MM.1S (cell line): ENCODE measurements around the gene PIH1D1.

Experiments
- DNase-seq: peaks from one replicate; pipeline ENCODE4 v3.0.0-alpha.2; 2015
- H2AFZ ChIP-seq: fragments of 300-600 bp; sonication (generic); 2 replicates; pipeline ENCODE4 v1.6.0; 2016; ENCODE audit warnings: antibody characterized with exemption, low read length
- H3F3A ChIP-seq: fragments of 300-600 bp; sonication (generic); 2 replicates; pipeline ENCODE4 v1.6.1; 2016; ENCODE audit warnings: mild to moderate bottlenecking, antibody characterized with exemption, low read length, moderate library complexity, mixed read lengths; ENCODE audit not compliant: insufficient read depth
- H3K27ac ChIP-seq: fragments of 300-600 bp; sonication (generic); 2 replicates; pipeline ENCODE4 v1.5.1; 2016; ENCODE audit warnings: mild to moderate bottlenecking, low read length
- H3K27me3 ChIP-seq: fragments of 300-600 bp; sonication (generic); replicated peaks from 2 replicates; pipeline ENCODE4 v1.6.0; 2016; ENCODE audit warnings: low read length; ENCODE audit not compliant: insufficient read depth
- H3K36me3 ChIP-seq: fragments of 300-600 bp; sonication (generic); replicated peaks from 2 replicates; pipeline ENCODE4 v1.6.1; 2016; ENCODE audit warnings: mild to moderate bottlenecking, low read length, mixed read lengths; ENCODE audit not compliant: insufficient read depth
- H3K4me1 ChIP-seq: fragments of 300-600 bp; sonication (generic); 2 replicates; pipeline ENCODE4 v1.6.1; 2016; ENCODE audit warnings: low read length, mixed read lengths
- H3K4me2 ChIP-seq: fragments of 300-600 bp; sonication (generic); 2 replicates; pipeline ENCODE4 v1.6.0; 2016; ENCODE audit warnings: low read depth, low read length
- H3K4me3 ChIP-seq: fragments of 300-600 bp; sonication (generic); 2 replicates; pipeline ENCODE4 v1.5.1; 2016; ENCODE audit warnings: low read length, mixed read lengths
- H3K79me2 ChIP-seq: fragments of 300-600 bp; sonication (generic); 2 replicates; pipeline ENCODE4 v1.6.1; 2016; ENCODE audit warnings: mixed run types, low read length, mixed read lengths
- H3K9ac ChIP-seq: fragments of 300-600 bp; sonication (generic); 2 replicates; pipeline ENCODE4 v1.6.1; 2016; ENCODE audit warnings: low read length, mixed read lengths
- H3K9me2 ChIP-seq: fragments of 300-600 bp; sonication (generic); replicated peaks from 2 replicates; pipeline ENCODE4 v1.6.1; 2016; ENCODE audit warnings: mild to moderate bottlenecking, low read length, mixed read lengths; ENCODE audit not compliant: insufficient read depth
- H3K9me3 ChIP-seq: fragments of 300-600 bp; sonication (generic); replicated peaks from 2 replicates; pipeline ENCODE4 v1.6.1; 2016; ENCODE audit warnings: mild to moderate bottlenecking, low read length, mixed read lengths; ENCODE audit not compliant: insufficient read depth
- H4K20me1 ChIP-seq: fragments of 300-600 bp; sonication (generic); 2 replicates; pipeline ENCODE4 v1.6.1; 2016; ENCODE audit warnings: mild to moderate bottlenecking, low read length, moderate library complexity, mixed read lengths; ENCODE audit not compliant: insufficient read depth
- EZH2 ChIP-seq: fragments of 300-600 bp; sonication (generic); optimal IDR thresholded peaks from 2 replicates; pipeline ENCODE3; 2017; ENCODE audit warnings: low read depth, mild to moderate bottlenecking, antibody characterized with exemption, low read length, mixed read lengths
- EZH2phosphoT487 ChIP-seq: fragments of 300-600 bp; sonication (generic); IDR thresholded peaks from 2 replicates; pipeline ENCODE4 v1.6.1; 2018; ENCODE audit warnings: antibody characterized with exemption, low read length
- TF ChIP-seq, protein P1 (sequence below): fragments of 300-600 bp; sonication (generic); IDR thresholded peaks from 2 replicates; pipeline ENCODE4 v1.5.1; 2016; ENCODE audit warnings: antibody characterized with exemption, low read length, mixed read lengths

Gene PIH1D1

DNA sequence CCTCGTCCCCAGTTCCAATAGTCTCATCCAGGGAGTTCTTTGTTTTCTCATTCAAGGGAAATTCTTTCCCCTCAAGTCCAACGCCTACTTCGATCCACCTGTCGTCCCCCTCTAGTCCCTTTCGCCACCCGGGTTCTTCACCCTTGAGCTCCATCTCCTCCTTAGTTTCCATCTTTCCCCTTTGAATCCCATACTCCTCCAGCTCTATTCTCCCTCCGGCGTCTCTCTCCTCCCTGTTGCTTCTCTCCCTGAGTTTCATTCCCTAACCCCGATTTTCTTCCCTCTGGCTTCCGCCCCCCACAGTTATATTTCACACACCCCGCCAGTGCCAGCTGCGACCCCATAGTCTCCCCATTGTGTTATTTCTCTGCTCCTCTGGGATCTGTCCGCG is 9.7 kb downstream of the PIH1D1 start:
- H3K9me2 ChIP-seq = no peaks in the 10 kb centered on the region
- peak overlapping the region; percentile 90; the same call in 1 of the 2 replicates for H3K4me2 ChIP-seq
- H3K27me3 ChIP-seq = peaks cover 52% of the 10 kb centered on the region
- no peak for DNase-seq
- no peak overlapping the region for H3K9ac ChIP-seq
- no peaks in the 10 kb centered on the region for H3K4me1 ChIP-seq
- TF ChIP-seq EZH2phosphoT487 = no peak
- TF ChIP-seq EZH2 = no peak
- TF ChIP-seq, protein P1, sequence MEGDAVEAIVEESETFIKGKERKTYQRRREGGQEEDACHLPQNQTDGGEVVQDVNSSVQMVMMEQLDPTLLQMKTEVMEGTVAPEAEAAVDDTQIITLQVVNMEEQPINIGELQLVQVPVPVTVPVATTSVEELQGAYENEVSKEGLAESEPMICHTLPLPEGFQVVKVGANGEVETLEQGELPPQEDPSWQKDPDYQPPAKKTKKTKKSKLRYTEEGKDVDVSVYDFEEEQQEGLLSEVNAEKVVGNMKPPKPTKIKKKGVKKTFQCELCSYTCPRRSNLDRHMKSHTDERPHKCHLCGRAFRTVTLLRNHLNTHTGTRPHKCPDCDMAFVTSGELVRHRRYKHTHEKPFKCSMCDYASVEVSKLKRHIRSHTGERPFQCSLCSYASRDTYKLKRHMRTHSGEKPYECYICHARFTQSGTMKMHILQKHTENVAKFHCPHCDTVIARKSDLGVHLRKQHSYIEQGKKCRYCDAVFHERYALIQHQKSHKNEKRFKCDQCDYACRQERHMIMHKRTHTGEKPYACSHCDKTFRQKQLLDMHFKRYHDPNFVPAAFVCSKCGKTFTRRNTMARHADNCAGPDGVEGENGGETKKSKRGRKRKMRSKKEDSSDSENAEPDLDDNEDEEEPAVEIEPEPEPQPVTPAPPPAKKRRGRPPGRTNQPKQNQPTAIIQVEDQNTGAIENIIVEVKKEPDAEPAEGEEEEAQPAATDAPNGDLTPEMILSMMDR = no peak
- no peaks in the 10 kb centered on the region for H4K20me1 ChIP-seq
- H3K4me3 ChIP-seq = no peak overlapping the region
- no peaks in the 10 kb centered on the region for H3K36me3 ChIP-seq
- H3K79me2 ChIP-seq = no peaks in the 10 kb centered on the region
- no peak overlapping the region for H3K27ac ChIP-seq
- no peaks in the 10 kb centered on the region for H3K9me3 ChIP-seq
- H2AFZ ChIP-seq = no peak overlapping the region
- peaks cover 2% of the 10 kb centered on the region; the same call in 1 of the 2 replicates for H3F3A ChIP-seq

DNA sequence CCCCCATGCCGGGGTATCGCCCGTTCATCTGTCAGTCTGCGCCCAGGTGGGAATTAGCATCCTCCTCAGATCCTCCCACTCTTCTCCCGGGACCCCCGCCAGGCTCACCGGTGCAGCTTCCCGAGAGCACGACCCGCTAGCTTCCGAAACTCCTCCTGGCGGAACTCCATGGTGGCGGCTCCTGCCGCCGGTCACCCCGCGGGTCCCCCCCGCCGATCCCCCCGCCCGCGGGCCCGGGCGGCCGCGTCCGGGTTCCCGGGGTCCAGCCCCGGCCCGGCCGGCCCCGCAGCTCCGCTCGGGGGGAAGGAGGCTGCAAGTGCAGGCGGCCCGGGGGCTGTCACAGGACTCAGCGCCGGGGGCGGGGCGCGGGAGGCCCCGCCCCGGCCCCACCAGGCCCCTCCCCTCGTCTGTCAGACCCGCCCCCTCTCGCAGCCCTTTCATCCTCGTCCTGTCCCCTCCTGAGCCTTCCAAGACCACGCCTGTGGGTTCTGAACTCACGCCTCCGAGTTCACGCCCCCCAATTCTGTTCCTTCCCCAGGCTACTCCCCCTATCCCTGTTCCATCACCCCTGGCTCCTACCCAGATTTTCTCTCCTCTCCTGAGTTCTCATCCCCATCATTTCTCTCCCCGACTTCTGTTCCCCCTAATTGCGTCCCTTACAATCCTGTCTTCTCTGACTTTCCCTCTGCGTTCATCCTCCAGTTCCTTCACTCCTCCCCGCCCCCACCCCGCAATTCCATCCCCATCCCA is 10.2 kb downstream of the PIH1D1 start, which contains the start of gene SLC17A7:
SLC17A7 (minus strand) TSS at position 318 of the 750 bp plus-strand sequence; CDS start at position 170, 148 bp downstream.
- no peak within 1 kb of the TSS for H3K27ac ChIP-seq
- H3K79me2 ChIP-seq = no peaks in the 10 kb centered on the region
- peak within 1 kb of the TSS; percentile 90; the same call in 1 of the 2 replicates for H3K4me2 ChIP-seq
- H3K9ac ChIP-seq = no peak within 1 kb of the TSS
- H4K20me1 ChIP-seq = no peaks in the 10 kb centered on the region
- no peaks in the 10 kb centered on the region for H3K9me3 ChIP-seq
- H3K9me2 ChIP-seq = no peaks in the 10 kb centered on the region
- H3K36me3 ChIP-seq = no peaks in the 10 kb centered on the region
- TF ChIP-seq EZH2phosphoT487 (no peak), EZH2 (no peak)
- TF ChIP-seq, protein P1 = no peak
- H3K4me3 ChIP-seq = 0 out of 2 replicates have a peak within 1 kb of the TSS, but pooled peaks have one; percentile 84
- no peak within 1 kb of the TSS for H2AFZ ChIP-seq
- no peak for DNase-seq
- H3K27me3 ChIP-seq = peaks cover 58% of the 10 kb centered on the region
- no peaks in the 10 kb centered on the region; the same call in 1 of the 2 replicates for H3F3A ChIP-seq
- no peaks in the 10 kb centered on the region for H3K4me1 ChIP-seq

DNA sequence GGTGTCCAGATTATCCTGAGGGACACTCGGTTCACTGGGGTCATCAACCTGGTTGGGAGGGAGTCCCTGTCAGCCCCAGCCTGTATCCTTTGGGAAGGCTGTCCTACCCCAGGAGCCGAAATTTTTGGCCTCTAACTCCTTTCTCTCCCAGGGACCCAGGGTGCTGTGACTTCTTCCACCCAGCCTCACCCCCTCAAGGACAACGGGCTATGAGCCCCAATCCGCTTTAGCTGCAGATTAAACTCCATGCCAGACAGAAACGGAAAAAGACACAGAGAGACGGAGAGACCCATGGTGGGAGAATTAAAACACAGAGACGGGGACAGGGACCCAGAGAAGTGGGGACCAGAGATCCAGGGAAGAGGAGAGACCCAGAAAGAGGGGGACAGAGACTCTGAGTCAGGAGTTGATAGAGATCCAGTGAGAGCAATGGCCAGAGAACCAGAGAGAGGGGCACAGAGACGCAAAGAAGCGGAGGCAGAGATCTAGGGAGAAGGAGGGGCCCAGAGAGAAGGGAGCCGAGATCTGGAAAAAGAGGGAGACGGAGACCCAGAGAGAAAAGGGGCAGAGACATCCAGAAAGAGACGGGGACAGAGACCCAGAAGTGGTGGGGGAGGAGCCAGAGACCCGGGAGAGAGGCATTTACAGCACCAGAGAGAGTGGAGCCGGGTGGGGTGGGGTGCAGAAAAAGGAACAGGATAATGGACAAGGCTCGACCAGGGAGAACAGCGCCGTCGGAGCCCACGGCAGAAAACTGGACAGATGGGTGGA is 11.0 kb downstream of the PIH1D1 start:
- Histone ChIP-seq H2AFZ (no peak overlapping the region), H4K20me1 (no peaks in the 10 kb centered on the region), H3K9ac (no peak overlapping the region), H3K4me1 (no peaks in the 10 kb centered on the region), H3K27ac (no peak overlapping the region), H3K9me2 (no peaks in the 10 kb centered on the region), H3K79me2 (no peaks in the 10 kb centered on the region), H3K36me3 (no peaks in the 10 kb centered on the region), H3K27me3 (peaks cover 65% of the 10 kb centered on the region), H3K4me3 (no peak overlapping the region), H3K4me2 (no peak overlapping the region), H3F3A (no peaks in the 10 kb centered on the region), H3K9me3 (no peaks in the 10 kb centered on the region)
- DNase-seq = no peak
- TF ChIP-seq EZH2phosphoT487 (no peak), EZH2 (no peak)
- TF ChIP-seq, protein P1 = no peak
